A673 (cell line): ENCODE measurements around the gene POU6F1.

Experiments used
- EZH2 ChIP-seq: fragments of 200-600 bp; sonication (generic); IDR thresholded peaks from 2 replicates; pipeline ENCODE4 v1.6.1; 2017; ENCODE audit warnings: borderline replicate concordance, low read depth, mild to moderate bottlenecking, mixed read lengths, antibody characterized with exemption, low read length; ENCODE audit not compliant: poor library complexity, severe bottlenecking
- TF ChIP-seq, protein P1 (sequence below): fragments of 300-800, 200-600 bp; sonication (generic); conservative IDR thresholded peaks from 2 replicates; pipeline ENCODE4 v1.5.1; 2017; ENCODE audit warnings: low read depth, mild to moderate bottlenecking, antibody characterized with exemption, low read length, moderate library complexity, mixed read lengths

DNA sequence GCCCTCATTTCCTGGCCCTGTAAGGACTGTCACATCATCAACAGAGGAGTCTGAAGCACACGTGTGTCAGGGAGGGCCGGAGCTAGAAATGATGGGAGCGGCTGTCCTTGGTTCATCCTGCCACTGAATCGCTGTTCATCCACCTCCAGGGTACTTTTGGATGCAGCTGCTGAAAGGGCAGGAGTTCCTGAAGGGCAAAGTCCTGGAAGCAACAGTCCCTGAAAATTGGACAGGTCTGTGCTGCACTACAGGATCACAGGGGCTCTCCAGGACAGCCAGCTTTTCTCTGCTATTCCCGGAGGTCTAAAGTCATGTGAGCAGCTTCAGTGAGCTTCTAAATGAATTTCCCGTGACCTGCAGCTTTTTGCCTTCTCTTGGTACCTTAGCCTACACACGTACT is 17.7 kb downstream of the POU6F1 start:
- TF ChIP-seq, protein P1, sequence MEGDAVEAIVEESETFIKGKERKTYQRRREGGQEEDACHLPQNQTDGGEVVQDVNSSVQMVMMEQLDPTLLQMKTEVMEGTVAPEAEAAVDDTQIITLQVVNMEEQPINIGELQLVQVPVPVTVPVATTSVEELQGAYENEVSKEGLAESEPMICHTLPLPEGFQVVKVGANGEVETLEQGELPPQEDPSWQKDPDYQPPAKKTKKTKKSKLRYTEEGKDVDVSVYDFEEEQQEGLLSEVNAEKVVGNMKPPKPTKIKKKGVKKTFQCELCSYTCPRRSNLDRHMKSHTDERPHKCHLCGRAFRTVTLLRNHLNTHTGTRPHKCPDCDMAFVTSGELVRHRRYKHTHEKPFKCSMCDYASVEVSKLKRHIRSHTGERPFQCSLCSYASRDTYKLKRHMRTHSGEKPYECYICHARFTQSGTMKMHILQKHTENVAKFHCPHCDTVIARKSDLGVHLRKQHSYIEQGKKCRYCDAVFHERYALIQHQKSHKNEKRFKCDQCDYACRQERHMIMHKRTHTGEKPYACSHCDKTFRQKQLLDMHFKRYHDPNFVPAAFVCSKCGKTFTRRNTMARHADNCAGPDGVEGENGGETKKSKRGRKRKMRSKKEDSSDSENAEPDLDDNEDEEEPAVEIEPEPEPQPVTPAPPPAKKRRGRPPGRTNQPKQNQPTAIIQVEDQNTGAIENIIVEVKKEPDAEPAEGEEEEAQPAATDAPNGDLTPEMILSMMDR: no peak
- TF ChIP-seq EZH2: no peak
